ENCODE results near the gene ZNF446.
A peak's percentile ranks its signal among the peaks of the same experiment; 100 is the strongest.

DNA sequence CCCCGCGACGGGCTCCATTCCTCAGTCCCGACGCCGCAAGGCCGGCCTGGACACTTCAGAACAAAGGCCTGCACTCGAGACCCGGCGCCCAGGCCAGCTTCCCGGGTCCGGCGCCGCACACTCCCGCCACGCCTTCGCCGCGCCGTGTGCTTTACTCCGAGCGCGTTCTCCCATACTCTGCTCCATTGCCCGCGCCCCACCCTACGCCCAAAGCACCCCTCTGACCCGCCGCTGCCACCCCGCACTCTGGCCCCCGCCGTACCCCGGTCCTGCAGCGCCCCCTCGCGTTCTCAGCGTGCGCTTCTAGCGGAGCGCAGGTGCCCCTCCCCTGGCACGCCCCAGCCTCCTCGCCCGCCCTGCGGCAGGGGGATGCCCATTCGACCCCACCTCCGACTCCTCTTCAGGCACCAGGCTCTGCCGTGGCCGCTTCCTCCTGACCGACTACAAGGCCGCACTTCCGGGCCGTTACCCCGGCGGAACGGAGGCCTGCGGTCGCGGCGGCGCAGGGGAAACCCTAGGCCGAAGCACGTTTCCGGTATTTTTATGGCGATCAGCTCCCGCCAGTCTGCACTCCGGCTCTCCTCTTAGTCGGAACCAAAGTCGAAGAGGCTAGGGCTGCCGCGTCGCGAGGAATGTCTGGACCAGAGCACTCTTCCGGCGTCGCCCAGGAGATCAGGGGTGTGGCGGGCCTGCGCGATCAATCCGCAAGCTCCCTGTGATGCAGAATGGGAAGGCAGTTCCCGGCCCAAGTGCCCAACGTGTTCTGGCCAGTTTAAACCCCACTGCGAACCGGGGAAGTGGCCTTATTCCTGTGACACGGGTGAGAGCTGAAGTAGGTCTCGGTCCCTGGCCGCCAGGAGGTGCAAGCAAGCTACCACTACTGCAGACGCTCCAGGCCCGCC lies 43.5 kb downstream of the ZNF446 start, which contains the start of gene ZBTB45:
- peak; percentile 77 for TF ChIP-seq CTCF (conservative IDR thresholded peaks at IDR 0.05; ENCODE audit: low read length)
- no peak for TF ChIP-seq EZH2phosphoT487 (IDR thresholded peaks at IDR 0.05; ENCODE audit: borderline replicate concordance, low read depth, low read length)

All from OCI-LY7 (cell line).